Parathyroid adenoma (tissue), 2 donors: ENCODE data around the gene TBC1D32.

Source experiments
- H2AFZ ChIP-seq: fragments of 300-600 bp; sonication (generic); one replicate; pipeline ENCODE4 v1.7.0; 2017; ENCODE audit warnings: antibody characterized with exemption, mild to moderate bottlenecking
- H3K27ac ChIP-seq: fragments of 300-600 bp; sonication (generic); one replicate; pipeline ENCODE4 v1.7.0; 2017
- H3K27me3 ChIP-seq: fragments of 300-600 bp; sonication (generic); one replicate; pipeline ENCODE4 v1.7.0; 2017; ENCODE audit warnings: low read length; ENCODE audit not compliant: control insufficient read depth, insufficient read depth
- H3K36me3 ChIP-seq: fragments of 300-600 bp; sonication (generic); one replicate; pipeline ENCODE4 v1.7.0; 2017; ENCODE audit warnings: low read length; ENCODE audit not compliant: control insufficient read depth, insufficient read depth
- H3K4me1 ChIP-seq: fragments of 300-600 bp; sonication (generic); one replicate; pipeline ENCODE4 v1.7.0; 2017; ENCODE audit warnings: control low read depth
- H3K4me2 ChIP-seq: fragments of 300-600 bp; sonication (generic); one replicate; pipeline ENCODE4 v1.7.0; 2017; ENCODE audit warnings: low read length
- H3K4me3 ChIP-seq: fragments of 300-600 bp; sonication (generic); one replicate; pipeline ENCODE4 v1.7.0; 2017; ENCODE audit warnings: low read depth, low read length
- H3K79me2 ChIP-seq: fragments of 300-600 bp; sonication (generic); one replicate; pipeline ENCODE4 v1.7.0; 2017; ENCODE audit warnings: control low read depth
- H3K9ac ChIP-seq: fragments of 300-600 bp; sonication (generic); one replicate; pipeline ENCODE4 v1.7.0; 2017; ENCODE audit warnings: mild to moderate bottlenecking
- H3K9me3 ChIP-seq: fragments of 300-600 bp; sonication (generic); one replicate; pipeline ENCODE4 v1.7.0; 2017; ENCODE audit warnings: low read length; ENCODE audit not compliant: control insufficient read depth
- TF ChIP-seq, protein P1 (sequence below): fragments of 300-600 bp; sonication (generic); IDR thresholded peaks from one replicate; pipeline ENCODE4 v1.7.0; 2017; ENCODE audit warnings: antibody characterized with exemption, mild to moderate bottlenecking
- donor health status: primary hyperparathyroidism.

The TBC1D32 gene

DNA sequence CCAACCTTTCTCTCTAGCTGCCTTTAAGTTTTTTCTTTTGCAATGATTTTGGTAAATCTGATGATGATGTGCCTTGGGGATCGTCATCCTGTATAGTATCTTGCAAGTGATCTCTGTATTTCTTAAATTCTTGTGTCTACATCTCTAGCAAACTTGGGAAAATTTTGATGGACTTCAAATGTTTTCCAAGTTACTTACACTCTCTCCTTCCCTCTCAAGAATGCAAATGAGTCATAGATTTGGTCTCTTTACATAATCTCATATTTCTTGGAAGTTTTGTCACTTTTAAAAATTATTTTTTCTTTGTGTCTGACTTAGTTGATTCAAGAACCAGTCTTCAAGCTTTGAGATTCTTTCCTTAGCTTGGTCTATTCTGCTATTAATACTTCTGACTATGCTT is 176.4 kb downstream of the TBC1D32 start:
- Histone ChIP-seq H3K4me3 (no peak overlapping the region), H3K79me2 (no peaks in the 10 kb centered on the region), H3K9ac (no peak overlapping the region), H3K9me3 (no peaks in the 10 kb centered on the region), H3K36me3 (no peaks in the 10 kb centered on the region), H2AFZ (no peak overlapping the region), H3K27ac (no peak overlapping the region), H3K4me2 (no peak overlapping the region), H3K4me1 (no peaks in the 10 kb centered on the region), H3K27me3 (no peaks in the 10 kb centered on the region)
- TF ChIP-seq, protein P1, sequence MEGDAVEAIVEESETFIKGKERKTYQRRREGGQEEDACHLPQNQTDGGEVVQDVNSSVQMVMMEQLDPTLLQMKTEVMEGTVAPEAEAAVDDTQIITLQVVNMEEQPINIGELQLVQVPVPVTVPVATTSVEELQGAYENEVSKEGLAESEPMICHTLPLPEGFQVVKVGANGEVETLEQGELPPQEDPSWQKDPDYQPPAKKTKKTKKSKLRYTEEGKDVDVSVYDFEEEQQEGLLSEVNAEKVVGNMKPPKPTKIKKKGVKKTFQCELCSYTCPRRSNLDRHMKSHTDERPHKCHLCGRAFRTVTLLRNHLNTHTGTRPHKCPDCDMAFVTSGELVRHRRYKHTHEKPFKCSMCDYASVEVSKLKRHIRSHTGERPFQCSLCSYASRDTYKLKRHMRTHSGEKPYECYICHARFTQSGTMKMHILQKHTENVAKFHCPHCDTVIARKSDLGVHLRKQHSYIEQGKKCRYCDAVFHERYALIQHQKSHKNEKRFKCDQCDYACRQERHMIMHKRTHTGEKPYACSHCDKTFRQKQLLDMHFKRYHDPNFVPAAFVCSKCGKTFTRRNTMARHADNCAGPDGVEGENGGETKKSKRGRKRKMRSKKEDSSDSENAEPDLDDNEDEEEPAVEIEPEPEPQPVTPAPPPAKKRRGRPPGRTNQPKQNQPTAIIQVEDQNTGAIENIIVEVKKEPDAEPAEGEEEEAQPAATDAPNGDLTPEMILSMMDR: no peak

DNA sequence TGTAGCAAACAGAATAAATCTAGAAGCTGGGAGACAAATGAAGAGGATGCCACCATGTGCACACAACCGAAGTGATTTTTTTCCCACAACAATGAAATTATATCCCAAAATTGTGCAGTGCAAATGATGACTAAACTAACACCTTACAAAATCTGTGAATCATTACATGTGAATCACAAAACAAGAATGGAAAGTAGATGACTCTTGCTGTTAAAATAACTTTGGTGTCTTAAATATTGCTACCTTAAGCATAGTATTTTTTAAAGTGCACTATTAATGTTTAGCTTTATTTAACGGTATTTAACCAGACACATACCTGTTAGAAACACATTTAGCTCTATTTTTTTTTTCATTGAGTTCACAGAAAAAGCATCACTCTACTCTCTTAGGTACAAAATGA is 190.8 kb downstream of the TBC1D32 start:
- no peaks in the 10 kb centered on the region for H3K9me3 ChIP-seq
- peaks cover 5% of the 10 kb centered on the region for H3K4me1 ChIP-seq
- no peak overlapping the region for H3K9ac ChIP-seq
- H3K27me3 ChIP-seq: no peaks in the 10 kb centered on the region
- no peaks in the 10 kb centered on the region for H3K36me3 ChIP-seq
- H3K4me2 ChIP-seq: no peak overlapping the region
- H2AFZ ChIP-seq: no peak overlapping the region
- no peaks in the 10 kb centered on the region for H3K79me2 ChIP-seq
- H3K4me3 ChIP-seq: no peak overlapping the region
- H3K27ac ChIP-seq: no peak overlapping the region
- TF ChIP-seq, protein P1: no peak

DNA sequence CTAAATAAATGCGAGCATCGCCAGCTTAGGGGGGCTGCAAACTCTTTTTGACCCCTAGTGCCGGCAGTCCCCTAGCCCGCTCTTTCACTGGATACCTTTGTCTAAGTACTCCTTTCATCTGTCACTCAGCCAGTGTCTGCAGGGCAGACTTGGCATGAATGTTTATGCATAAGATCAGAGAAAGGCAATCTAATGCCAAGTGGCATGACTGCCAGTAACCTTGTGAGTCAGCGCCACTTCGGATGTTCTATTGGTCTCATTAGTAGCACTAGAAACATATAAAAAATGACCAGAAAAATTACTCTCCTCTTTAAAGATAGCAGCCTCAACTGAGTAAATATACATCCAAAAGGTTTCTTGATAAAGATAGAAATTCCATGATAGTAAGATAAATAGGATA is 192.2 kb downstream of the TBC1D32 start:
- H3K4me1 ChIP-seq: peaks cover 5% of the 10 kb centered on the region
- H3K9me3 ChIP-seq: no peaks in the 10 kb centered on the region
- H3K79me2 ChIP-seq: no peaks in the 10 kb centered on the region
- no peak overlapping the region for H3K4me3 ChIP-seq
- H3K9ac ChIP-seq: no peak overlapping the region
- H3K27me3 ChIP-seq: no peaks in the 10 kb centered on the region
- no peaks in the 10 kb centered on the region for H3K36me3 ChIP-seq
- TF ChIP-seq, protein P1: no peak
- H3K4me2 ChIP-seq: no peak overlapping the region
- H2AFZ ChIP-seq: no peak overlapping the region
- no peak overlapping the region for H3K27ac ChIP-seq

DNA sequence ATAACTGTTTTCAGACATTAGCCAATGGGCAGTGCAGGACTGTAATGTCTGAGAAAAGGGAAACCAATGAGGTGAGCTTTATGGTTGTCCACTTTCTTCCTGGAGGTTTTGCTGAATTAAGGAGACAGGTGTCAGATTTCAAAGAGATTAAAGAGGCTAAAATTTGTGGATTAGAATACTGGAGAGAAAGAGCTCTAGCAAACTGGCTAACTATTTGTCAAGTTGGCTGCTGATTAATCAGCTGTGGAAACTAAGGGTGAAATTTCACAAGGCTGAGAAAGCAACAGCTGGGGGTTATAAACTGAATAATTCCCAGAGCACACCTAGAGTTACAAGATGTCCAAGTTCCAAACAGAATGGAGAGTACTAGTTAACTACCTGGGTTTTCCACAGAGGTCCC is 198.9 kb downstream of the TBC1D32 start:
- Histone ChIP-seq H3K27ac (no peak overlapping the region), H3K4me3 (no peak overlapping the region), H3K4me2 (no peak overlapping the region), H3K4me1 (no peaks in the 10 kb centered on the region), H3K36me3 (no peaks in the 10 kb centered on the region), H3K27me3 (no peaks in the 10 kb centered on the region), H3K9ac (no peak overlapping the region), H2AFZ (no peak overlapping the region), H3K9me3 (no peaks in the 10 kb centered on the region), H3K79me2 (no peaks in the 10 kb centered on the region)
- TF ChIP-seq, protein P1: no peak

DNA sequence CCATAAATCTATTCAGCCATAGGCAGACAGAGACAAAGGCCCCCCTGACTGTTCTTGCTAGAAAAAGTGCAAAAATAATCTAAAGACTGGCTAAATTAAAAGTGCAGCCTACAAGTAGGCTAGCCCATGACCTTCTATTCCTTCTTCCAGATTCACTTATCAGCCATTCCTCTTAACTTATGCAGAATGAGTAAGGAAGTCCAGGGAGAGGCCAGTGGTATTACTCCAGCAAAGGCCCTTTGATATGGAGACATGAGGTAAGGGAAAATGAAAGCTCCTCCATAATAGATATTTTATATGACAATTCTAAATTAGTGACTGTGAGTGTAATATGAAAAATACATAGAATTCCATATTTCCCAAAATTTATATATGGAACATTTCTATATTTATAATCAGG is 199.4 kb downstream of the TBC1D32 start:
- Histone ChIP-seq H3K79me2 (no peaks in the 10 kb centered on the region), H3K4me1 (no peaks in the 10 kb centered on the region), H3K27ac (no peak overlapping the region), H3K9ac (no peak overlapping the region), H3K36me3 (no peaks in the 10 kb centered on the region), H3K4me2 (no peak overlapping the region), H3K4me3 (no peak overlapping the region), H3K27me3 (no peaks in the 10 kb centered on the region), H3K9me3 (no peaks in the 10 kb centered on the region), H2AFZ (no peak overlapping the region)
- TF ChIP-seq, protein P1: no peak
